HG02981 (cell line): ENCODE results near the gene FUZ.
A peak's percentile ranks its signal among the peaks of the same experiment; 100 is the strongest.
"Not testable (repeated sequence)": the region's sequence is repeated elsewhere in the genome, so short reads cannot be mapped to it uniquely, and the experiment has no call there.

Source experiments
- ATAC-seq: cut with Tn5 transposase; IDR thresholded peaks from one replicate; pipeline ENCODE4 v1.9.1; 2021; ENCODE audit warnings: mild to moderate bottlenecking, moderate library complexity; ENCODE audit not compliant: unreplicated experiment

The FUZ gene

DNA sequence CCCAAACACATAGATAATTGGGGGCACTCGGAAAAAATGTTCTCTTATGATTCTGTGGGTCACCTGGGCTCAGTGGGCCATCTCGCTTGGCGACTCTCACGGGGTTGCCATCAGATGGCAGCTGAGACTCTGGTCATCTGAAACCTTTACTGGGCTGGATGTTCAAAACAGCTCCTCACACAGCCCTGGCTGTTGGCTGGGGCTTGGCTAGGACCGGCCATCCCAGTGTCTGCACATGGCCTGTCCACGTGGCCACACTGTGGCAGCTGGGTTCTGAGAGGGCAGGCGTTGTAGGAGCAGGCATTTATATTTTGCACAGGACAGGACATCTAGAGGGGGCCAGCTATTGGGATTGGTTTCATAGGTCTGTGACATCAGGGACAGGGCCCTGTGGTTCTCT, 20.5 kb upstream of the FUZ start:
- ATAC-seq = no peak

DNA sequence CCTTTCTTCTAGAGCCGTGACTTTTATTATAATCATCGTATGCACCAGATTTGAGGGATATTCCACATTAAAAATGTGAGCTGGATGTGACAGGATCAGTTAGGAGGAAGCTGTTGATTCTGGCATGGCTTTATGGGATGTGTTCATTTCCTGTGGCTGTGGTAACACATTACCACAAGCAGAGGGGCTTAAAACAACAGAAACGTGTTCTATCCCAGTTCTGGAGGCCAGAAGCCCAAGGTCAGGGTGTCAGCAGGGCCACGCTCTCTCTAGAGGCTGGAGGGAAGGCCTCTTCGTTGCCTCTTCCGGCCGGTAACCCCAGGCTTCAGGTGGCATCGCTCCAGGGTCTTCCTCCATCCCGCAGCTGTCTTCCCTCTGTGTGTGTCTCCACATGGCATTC, 19.5 kb upstream of the FUZ start:
- no peak for ATAC-seq

DNA sequence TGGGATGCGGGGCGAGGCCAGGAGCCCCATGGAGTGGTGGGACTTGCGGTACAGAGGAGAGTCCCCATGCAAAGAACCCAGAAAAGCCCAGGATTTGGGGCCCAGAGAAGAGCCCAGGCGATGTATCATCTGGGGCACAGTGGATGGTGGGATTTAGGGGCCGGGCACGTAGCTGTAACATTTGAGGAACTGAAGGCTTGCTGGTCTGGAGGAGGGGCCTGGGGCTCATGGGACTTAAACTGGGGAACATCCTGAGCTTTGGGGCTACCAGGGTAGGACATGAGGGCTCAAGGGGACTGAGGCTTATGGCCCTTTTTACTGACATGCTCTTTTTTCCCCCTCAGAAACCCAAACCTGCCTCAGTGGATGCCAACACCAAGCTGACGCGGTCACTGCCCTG, 18.5 kb upstream of the FUZ start:
- ATAC-seq = no peak

DNA sequence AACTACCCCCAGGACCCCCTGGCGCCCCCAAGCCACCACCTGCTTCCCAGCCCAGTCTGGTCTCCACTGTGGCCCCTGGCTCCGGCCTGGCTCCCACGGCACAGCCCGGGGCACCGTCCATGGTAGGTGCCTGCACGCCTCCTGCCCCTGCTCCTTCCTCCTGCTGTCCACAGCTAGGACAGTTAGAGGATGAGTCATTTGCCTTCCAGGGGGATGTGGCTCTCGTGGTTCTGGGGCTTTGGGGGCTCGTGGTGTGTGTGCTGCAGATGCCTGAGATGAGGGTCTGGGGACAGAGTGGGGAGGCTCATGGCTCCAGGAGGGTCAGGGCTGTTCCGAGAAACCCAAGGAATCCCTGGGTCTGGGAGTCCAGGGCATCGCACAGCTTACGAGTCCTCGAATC, 17.7 kb upstream of the FUZ start:
- ATAC-seq = no peak

DNA sequence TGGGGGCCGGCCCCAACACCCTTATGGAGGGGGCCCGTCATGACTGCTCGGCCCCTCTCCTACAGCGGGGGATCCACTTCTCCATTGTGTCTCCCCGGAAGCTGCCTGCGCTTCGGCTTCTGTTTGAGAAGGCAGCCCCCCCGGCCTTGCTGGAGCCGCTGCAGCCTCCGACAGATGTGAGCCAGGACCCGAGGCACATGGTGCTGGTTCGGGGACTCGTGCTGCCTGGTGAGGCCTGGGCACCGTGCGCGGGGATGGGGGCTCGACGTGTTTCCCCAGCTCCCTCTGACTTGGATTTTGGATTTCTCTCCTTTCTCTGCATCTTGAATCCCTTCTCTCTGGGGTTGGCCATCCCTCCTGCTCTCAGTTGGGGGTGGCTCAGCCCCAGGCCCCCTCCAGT, 16.6 kb upstream of the FUZ start:
- ATAC-seq = no peak

DNA sequence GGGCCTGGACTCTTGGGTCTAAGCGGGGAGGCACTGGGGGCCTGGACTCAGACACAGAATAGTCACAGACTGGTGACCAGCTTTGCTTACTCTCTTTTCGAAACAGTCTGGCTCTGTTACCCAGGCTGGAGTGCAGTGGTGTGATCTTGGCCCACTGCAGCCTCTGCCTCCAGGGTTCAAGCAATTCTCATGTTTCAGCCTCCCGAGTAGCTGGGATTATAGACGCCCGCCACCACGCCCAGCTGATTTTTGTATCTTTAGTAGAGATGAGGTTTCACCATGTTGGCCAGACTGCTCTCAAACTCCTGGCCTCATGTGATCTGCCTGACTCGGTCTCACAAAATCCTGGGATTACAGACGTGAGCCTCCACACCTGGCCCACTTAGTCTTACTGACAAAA, 16.1 kb upstream of the FUZ start:
- ATAC-seq = no peak

DNA sequence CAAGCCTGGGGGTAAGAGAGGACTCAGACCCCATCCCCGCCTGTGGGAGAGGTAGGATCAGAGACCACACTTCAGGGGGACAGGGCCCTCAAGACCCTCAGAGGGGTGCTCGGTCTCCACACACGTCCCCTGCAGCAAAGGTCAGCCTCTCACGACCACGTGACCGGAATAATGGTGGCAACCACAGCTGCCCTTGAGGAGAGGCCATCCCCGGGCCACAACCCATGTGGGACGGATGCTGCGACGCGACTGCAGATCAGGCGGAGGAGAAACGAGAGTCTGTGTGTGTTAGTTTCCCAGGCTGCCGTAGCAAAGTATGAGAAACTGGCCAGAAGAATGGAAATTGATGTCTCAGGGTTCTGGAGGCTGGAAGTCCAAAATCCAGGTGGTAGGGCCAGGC, 13.9 kb upstream of the FUZ start:
- no peak for ATAC-seq

DNA sequence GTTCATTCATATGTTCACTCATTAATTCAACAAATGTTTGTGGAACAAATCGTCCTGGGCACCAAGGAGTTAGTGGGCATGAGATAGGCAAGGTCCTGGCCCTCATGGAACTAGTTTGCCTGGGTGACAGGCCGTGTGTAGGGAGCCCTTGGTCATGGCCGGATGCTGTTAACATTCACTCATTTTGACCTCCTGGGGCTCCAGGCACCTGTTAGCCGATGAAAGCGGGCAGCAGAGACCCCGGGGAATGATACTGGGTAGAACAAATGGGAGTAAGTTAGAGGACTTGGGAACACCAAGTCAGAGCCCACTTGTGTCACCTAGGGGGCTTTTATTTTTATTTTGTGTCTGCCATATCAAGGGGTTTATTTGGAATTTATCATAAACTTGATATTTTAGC, 11.6 kb upstream of the FUZ start:
- no peak for ATAC-seq

DNA sequence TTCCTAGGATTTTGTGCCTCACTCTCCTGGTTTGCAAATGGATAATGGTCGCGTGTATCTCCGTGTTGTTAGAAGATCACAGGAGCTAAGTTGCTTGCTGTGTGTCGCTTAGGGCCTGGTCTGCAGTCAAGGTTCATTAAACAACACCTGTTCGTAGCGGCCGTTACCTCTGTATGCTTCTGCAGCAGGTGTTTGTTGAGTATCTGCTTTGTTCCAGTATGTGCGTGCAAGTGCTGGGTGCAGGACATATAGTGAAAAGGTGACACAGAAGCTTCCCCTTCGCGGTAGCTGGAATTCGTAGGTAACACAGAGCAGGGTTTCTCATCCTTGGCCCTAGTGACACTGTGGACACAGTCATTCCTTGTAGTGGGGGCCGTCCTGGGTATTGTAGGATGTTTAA, 10.4 kb upstream of the FUZ start:
- ATAC-seq = no peak

DNA sequence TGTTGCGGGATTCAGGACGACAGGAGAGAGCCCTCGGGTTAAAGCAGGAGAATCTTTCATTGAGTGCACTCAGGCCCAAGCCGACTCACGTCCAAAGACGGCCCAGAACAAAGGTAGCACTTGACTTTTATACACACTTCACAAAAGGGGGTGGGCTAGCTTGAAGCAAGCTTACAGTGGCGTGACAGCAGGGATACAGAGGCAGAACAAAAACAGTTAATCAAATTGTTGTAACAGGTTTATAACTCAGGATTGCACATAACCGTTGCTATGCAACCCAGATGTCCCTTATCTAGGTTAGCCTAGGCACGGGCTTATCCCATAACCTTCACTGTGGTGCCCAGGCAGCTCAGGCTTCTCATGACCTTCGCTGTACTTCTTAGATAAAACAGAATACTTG, 7.0 kb upstream of the FUZ start:
- ATAC-seq = no peak

DNA sequence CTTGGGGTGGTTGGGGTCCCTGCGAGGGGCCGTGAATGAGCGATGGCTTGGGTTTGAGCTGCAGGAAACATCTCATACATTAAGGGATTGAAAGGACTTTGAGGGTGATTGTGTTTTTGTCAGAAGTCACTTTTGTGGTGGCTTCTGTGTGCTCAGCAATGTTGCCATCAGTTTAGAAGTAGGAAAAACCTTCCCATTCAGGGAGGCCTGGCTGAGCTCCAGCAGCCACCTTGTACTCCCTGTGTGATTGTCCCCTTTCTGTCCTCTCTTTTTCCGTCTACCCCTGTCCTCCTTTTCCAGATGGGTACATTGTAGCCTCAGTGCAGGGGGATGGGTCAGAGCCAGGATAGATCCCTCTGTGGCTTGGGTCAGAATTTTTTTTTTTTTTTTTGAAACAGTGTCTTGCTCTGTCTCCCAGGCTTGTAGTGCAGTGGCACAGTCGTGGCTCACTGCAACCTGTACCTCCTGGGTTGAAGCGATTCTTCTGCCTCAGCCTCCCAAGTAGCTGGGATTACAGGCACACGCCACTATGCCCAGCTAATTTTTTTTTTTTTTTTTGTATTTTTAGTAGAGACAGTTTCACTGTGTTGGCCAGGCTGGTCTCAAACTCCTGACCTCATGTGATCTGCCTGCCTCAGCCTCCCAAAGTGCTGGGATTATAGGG, 6.5 kb upstream of the FUZ start:
- not testable (repeated sequence) for ATAC-seq

DNA sequence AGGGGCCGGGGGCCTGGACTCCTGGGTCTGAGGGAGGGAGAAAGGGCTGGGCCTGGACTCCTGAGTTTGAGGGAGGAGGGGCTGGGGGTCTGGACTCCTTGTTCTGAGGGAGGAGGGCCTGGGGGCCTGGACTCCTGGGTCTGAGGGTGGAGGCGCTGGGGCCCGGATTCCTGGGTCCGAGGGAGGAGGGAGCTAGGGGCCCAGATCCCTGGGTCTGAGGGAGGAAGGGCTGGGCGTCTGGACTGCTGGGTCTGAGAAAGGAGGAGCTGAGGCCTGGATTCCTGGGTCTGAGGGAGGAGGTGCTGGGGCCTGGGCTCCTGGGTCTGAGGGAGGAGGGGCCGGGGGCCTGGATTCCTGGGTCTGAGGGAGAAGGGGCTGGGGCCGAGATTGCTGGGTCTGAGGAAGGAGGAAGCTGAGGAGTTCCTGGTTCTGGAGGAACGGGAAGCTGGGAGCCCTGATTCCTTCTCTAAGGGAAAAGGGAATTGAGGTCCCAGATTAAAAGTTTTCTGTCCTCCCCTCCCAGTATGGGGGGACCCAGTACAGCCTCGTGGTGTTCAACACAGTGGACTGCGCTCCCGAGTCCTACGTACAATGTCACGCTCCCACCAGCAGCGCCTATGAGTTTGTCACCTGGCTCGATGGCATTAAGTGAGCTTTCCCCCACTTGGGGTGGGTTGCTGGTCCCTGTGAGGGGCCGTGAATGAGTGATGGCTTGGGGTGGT, 5.7 kb upstream of the FUZ start:
- ATAC-seq = no peak

DNA sequence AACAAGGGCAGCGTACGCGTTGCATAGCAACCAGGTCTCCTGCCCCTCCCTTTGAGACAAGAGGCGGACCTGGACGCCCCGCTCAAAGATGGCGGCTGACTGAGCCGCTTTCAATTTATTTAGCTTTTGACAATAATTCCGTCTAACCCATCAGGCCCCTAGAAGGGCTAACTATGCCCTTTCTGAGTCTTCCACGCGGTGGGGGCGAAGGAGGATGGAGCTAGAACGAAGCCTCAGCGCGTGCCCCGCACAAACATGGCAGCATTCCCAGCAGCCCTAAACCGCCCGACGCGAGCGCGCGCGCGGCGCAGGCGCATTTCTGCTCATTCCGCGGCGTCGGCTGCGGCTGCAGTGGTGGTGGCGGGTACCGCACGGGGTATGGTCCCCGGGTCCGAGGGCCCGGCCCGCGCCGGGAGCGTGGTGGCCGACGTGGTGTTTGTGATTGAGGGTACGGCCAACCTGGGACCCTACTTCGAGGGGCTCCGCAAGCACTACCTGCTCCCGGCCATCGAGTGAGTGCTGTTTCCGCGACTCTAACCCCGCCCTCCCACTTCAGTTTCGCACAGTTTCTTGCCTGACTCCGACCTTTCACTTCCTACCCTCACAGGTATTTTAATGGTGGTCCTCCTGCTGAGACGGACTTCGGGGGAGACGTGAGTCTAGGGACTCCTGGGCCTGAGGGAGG, 5.0 kb upstream of the FUZ start, which contains the start of gene MED25:
Gene MED25 (plus strand): TSS at position 326 of the 685 bp plus-strand sequence. CDS start 53 bp downstream, at position 379.
- peak; percentile 66 for ATAC-seq

DNA sequence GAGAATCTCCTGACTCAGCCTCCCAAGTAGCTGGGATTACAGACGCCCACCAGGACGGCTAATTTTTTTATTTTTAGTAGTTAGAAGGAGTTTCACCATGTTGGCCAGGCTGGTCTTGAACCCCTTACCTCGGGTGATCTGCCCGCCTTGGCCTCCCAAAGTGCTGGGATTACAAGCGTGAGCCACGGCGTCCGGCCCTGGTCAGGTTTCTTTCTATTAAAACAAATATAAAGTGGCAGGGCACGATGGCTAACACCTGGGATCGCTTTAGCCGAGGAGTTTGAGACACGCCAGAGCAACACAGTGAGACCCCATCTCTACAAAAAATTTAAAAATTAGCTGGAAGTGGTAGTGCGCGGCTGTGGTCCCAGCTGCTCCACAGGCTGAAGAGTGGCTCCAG, 3.5 kb upstream of the FUZ start:
- no peak for ATAC-seq

DNA sequence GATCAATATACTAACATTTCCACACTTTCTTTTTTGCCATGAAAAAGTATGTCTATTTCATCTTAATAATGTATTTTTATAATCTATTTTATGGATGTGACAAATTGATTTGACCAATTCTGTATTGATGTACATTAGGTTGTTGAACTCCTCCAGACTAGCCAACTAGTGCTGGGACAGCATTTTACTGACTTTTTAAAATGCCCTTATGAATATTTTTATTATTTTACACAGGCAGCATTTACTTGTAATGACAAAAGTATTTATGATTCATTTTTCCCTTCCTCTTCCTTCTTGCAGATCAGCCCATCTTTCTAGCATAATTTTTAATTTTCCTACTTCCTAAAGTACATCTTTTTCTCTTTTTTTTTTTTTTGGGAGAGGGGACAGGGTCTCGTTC, 918 bp upstream of the FUZ start:
- ATAC-seq = no peak

DNA sequence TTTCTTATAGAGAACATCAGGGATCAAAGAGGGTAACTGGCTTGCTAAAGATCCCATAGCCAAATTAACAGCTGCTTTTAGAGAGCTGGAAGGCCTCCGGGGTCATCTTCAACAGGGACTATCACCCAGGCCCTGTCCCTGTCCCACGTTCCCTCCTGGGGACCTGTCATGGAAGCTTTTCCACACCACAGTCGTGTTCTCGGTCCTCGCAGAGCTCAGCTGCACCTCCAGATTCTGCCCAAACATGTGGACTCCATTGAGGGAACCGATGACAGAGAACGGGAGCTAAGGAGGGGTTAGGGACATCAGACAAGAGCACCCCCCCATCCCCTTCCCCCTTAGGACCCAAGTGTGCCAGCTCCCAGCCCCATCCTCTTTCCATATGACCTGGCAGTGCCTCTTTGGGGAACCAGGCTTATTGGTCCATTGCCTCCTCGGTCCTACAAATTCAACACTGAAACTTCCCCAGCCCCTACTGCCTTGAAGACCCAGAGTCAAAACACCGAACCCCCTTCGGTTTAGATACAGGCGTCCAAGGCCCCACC, 568 bp downstream of the FUZ start:
- no peak for ATAC-seq

DNA sequence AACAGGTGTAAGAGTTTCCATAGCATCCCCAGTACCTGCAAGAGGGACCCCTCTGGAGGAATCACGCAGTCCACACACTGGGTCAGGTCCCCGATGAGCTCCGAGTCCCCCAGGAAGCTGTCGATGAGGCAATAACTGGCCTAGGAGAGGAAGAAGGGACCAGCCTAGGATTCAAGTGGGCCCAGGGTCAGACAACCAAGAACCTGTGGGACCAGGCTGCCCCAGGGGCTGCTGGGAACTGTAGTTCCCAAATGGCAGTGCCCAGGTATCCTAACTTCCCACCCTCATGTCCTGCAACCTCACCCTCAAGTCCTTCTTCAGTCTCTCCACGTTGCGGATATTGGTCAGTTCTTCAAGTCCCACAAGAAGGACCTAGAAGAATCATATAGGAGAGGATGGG, 1.8 kb downstream of the FUZ start:
- ATAC-seq = no peak

DNA sequence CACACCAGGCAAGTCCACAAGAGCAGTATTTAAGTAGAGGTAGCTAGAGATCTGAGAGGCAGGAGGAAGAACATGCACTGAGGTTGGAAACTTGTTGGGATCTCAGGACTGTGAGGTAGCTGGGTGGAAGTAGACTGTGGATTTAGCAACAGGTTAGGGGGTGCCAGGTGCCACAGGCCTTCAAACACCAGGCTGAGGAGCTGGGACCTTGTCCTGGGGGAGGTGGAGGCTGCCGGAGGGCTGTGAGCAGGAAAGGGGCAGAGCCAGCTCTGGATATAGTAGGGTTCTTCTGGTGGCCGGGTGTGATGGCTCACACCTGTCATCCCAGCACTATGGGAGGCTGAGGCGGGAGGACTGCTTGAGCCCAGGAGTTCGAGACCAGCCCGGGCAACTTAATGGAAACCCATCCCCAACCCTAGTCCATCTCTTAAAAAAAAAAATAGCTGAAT, 3.1 kb downstream of the FUZ start:
- ATAC-seq = no peak

DNA sequence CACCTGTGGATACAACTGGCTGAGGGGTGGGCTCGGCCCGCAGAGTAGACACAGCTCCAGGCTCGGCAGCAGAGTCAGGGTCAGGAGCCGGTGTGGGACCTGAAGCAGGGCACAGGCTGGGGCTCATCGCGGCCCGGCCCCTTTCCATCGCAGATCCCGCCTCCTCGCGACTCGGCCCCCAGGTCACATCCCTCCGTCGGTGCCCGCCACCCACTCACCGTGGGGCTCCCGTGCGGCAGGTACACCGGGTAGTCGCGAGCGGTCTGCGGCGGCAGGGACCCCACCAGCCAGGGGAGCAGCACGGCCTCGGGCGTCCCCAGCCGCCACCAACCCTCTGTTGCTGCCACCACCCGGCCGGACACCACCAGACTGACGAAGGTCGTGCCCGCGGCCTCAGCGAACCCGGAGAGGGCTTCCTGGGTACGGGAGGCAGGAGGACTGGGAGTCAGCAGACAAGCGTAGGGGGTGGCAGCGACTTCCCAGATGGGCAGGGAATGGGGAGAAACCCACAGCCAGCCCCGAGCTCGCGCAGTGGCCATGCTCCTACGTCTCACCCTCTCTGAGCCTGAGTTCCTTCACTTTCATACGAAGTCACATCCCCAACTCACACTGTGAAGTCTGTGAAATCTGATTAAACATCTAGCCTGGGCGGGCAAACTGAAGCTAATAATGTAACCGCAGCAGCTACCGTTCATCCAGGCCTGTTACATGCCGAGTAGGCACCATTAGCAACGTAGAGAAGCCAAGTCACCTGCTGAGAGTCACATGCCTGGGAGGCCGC, 3.7 kb downstream of the FUZ start:
- ATAC-seq = no peak

DNA sequence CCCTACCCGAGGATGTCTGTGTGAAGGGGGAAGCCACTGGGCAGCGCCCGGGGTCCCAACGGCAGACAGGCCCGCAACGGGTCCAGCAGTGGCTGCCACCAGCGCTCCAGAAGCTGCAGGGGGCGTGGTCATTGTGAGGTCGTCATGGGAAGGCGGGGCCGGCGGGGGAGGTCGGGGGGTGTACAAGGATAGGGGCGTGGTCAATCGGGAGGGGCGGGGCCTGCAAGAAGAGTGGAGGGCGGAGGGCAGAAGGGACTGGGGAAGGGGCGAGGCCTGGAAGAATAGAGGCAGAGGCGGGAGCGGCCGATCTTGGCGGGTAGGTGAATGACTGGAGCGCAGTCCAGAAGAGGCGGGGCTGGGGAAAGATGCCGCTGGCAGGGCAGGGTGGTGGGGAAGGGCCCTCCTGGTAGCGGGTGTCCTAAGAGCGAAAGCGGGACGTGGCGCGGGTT, 4.4 kb downstream of the FUZ start:
- ATAC-seq = no peak
